HCT116 (cell line): ENCODE data around the gene MRPL36. TPM values are rescaled to one million over a fixed set of nuclear protein-coding genes. Genes with fewer than 3 reads are reported as not detected.

ENCODE experiments used
- ATAC-seq: fragments of 200-7000 bp; cut with Tn5 transposase; 2 replicates; pipeline ENCODE4 v1.9.1; 2020; ENCODE audit warnings: mild to moderate bottlenecking, moderate library complexity
- BruUV-seq: library from RNA; stranded (reverse); fragments of 400-500 nt; replicated peaks from 2 replicates; lab custom pipeline; 2021; lab: Mats Ljungman, UMichigan
- CTCF ChIA-PET: fragments of 300-600 bp; sonication (Branson Sonifier 250); formaldehyde crosslinking; loops from one replicate; lab custom pipeline; 2021; ENCODE audit warnings: antibody characterized with exemption; lab: Charles Lee
- POLR2A ChIA-PET: fragments of 300-600, 350-600 bp; sonication (Branson Sonifier 250); formaldehyde crosslinking; loops from one replicate; lab custom pipeline; 2021; ENCODE audit warnings: antibody characterized with exemption; lab: Charles Lee
- RAD21 ChIA-PET, 2 experiments: fragments of 300-600 bp; sonication (Branson Sonifier 250); formaldehyde crosslinking; loops; one replicate each; lab custom pipeline; 2023; ENCODE audit warnings: low total read pairs in 2 of 2; ENCODE audit not compliant: uncharacterized antibody in 2 of 2, unreplicated experiment in 2 of 2, low non-redundant PET in 1 of 2; lab: Charles Lee
- DNase-seq: peaks from one replicate; pipeline ENCODE4 v3.0.0-alpha.2; 2010; ENCODE audit warnings: low read depth, low spot score
- H2AFZ ChIP-seq: fragments of 200-600 bp; shearing (Covaris generic), sonication (generic); 2 replicates; pipeline ENCODE4 v1.6.1; 2017; ENCODE audit warnings: low read depth, mixed run types, mixed read lengths, antibody characterized with exemption, low read length; ENCODE audit not compliant: poor library complexity, severe bottlenecking
- H3K27ac ChIP-seq: 2 replicates; pipeline ENCODE4 v1.5.1; 2012; ENCODE audit warnings: low read depth, low read length
- H3K27me3 ChIP-seq: fragments of 200-600 bp; sonication (generic); 2 replicates; pipeline ENCODE4 v1.6.1; 2016; ENCODE audit warnings: mixed run types, low read length, mixed read lengths; ENCODE audit not compliant: insufficient read depth
- H3K36me3 ChIP-seq, 2 experiments: fragments of 200-500 bp in 1 of 2; fragments of 200-600 bp in 1 of 2; sonication (Bioruptor generic) in 1 of 2; sonication (generic) in 1 of 2; 2 replicates each; pipeline versions ENCODE4 v1.5.1 to v1.6.1; 2014 to 2016; ENCODE audit warnings: low read length in 2 of 2, inconsistent platforms in 1 of 2, mixed read lengths in 1 of 2, mixed run types in 1 of 2; ENCODE audit not compliant: insufficient read depth in 2 of 2, control insufficient read depth in 1 of 2
- H3K4me1 ChIP-seq, 2 experiments: fragments of 200-600 bp in 1 of 2; sonication (generic) in 1 of 2; 2 replicates each; pipeline versions ENCODE4 v1.5.1 to v1.6.1; 2012 to 2017; ENCODE audit warnings: low read length in 2 of 2, inconsistent platforms in 1 of 2, mild to moderate bottlenecking in 1 of 2, mixed read lengths in 1 of 2, mixed run types in 1 of 2, moderate library complexity in 1 of 2; ENCODE audit not compliant: insufficient read depth in 2 of 2, control insufficient read depth in 1 of 2
- H3K4me2 ChIP-seq: fragments of 200-600 bp; sonication (generic); 2 replicates; pipeline ENCODE4 v1.6.1; 2017; ENCODE audit warnings: mixed run types, low read length, mixed read lengths
- H3K4me3 ChIP-seq, 2 experiments: fragments of 200-600 bp in 1 of 2; sonication (generic) in 1 of 2; replicated peaks in 1 of 2; 2 replicates each; pipeline ENCODE4 v1.5.1; 2011 to 2016; ENCODE audit warnings: low read length in 2 of 2, control low read depth in 1 of 2, low read depth in 1 of 2, mild to moderate bottlenecking in 1 of 2, mixed read lengths in 1 of 2, mixed run types in 1 of 2
- H3K79me2 ChIP-seq: fragments of 200-600 bp; sonication (generic); 2 replicates; pipeline ENCODE4 v1.6.1; 2017; ENCODE audit warnings: mild to moderate bottlenecking, mixed run types, low read length, moderate library complexity, mixed read lengths; ENCODE audit not compliant: insufficient read depth
- H3K9ac ChIP-seq: fragments of 200-600 bp; sonication (generic); 2 replicates; pipeline ENCODE4 v1.6.1; 2016; ENCODE audit warnings: low read length, mixed read lengths
- H3K9me2 ChIP-seq: fragments of 200-600 bp; sonication (generic), shearing (Covaris generic); 2 replicates; pipeline ENCODE4 v1.6.1; 2017; ENCODE audit warnings: mixed run types, mild to moderate bottlenecking, moderate library complexity; ENCODE audit not compliant: insufficient read depth
- H3K9me3 ChIP-seq, 2 experiments: fragments of 200-500 bp in 1 of 2; fragments of 200-600 bp in 1 of 2; sonication (Bioruptor generic) in 1 of 2; sonication (generic) in 1 of 2; 2 replicates each; pipeline ENCODE4 v1.6.1; 2014 to 2017; ENCODE audit warnings: low read length in 2 of 2, mixed read lengths in 2 of 2, inconsistent platforms in 1 of 2, low read depth in 1 of 2, mild to moderate bottlenecking in 1 of 2, mixed run types in 1 of 2, moderate library complexity in 1 of 2; ENCODE audit not compliant: control insufficient read depth in 1 of 2, insufficient read depth in 1 of 2
- H4K20me1 ChIP-seq: fragments of 200-600 bp; sonication (generic), shearing (Covaris generic); 2 replicates; pipeline ENCODE4 v1.6.1; 2017; ENCODE audit warnings: mixed run types, mild to moderate bottlenecking, moderate library complexity; ENCODE audit not compliant: insufficient read depth
- CBX3 ChIP-seq: IDR thresholded peaks from 2 replicates; pipeline ENCODE4 v1.6.1; 2012; ENCODE audit warnings: low read depth
- CEBPB ChIP-seq: IDR thresholded peaks from 2 replicates; pipeline ENCODE4 v1.6.1; 2012; ENCODE audit warnings: low read depth
- ELF1 ChIP-seq: IDR thresholded peaks from 2 replicates; pipeline ENCODE4 v1.6.1; 2012; ENCODE audit warnings: low read depth, borderline replicate concordance
- EZH2 ChIP-seq: fragments of 200-600 bp; sonication (generic); IDR thresholded peaks from 2 replicates; pipeline ENCODE4 v1.6.1; 2017; ENCODE audit warnings: antibody characterized with exemption, mixed run types
- EZH2phosphoT487 ChIP-seq: fragments of 200-600 bp; IDR thresholded peaks from 2 replicates; pipeline ENCODE4 v1.6.1; 2018; ENCODE audit warnings: antibody characterized with exemption, borderline replicate concordance
- FOSL1 ChIP-seq: IDR thresholded peaks from 2 replicates; pipeline ENCODE4 v1.6.1; 2012; ENCODE audit warnings: low read depth
- JUND ChIP-seq: IDR thresholded peaks from 2 replicates; pipeline ENCODE4 v1.6.1; 2012
- TCF7L2 ChIP-seq: IDR thresholded peaks from 2 replicates; pipeline ENCODE4 v1.7.0; 2011; ENCODE audit warnings: borderline replicate concordance, inconsistent platforms; ENCODE audit not compliant: insufficient read depth, insufficient read length; ENCODE audit errors: extremely low read depth
- YY1 ChIP-seq: IDR thresholded peaks from 2 replicates; pipeline ENCODE4 v1.6.1; 2011; ENCODE audit warnings: low read length, low read depth, moderate library complexity, mild to moderate bottlenecking; ENCODE audit not compliant: insufficient replicate concordance; ENCODE audit errors: extremely low read depth
- intact Hi-C: fragments of 100-400 bp; cut with micrococcal nuclease; formaldehyde crosslinking; loops from 2 replicates; pipeline ENCODE4 v1.10.0; 2022
- total RNA-seq: library from RNA; stranded (reverse); gene quantifications from one replicate; pipeline ENCODE4 v1.2.1, GENCODE V29; 2021; ENCODE audit not compliant: unreplicated experiment
- TF ChIP-seq, protein P1 (sequence below): IDR thresholded peaks from 2 replicates; pipeline ENCODE4 v1.6.1; 2012

The MRPL36 gene
- total RNA-seq, 1 experiment from 2014 or later, result 71.9 TPM

DNA sequence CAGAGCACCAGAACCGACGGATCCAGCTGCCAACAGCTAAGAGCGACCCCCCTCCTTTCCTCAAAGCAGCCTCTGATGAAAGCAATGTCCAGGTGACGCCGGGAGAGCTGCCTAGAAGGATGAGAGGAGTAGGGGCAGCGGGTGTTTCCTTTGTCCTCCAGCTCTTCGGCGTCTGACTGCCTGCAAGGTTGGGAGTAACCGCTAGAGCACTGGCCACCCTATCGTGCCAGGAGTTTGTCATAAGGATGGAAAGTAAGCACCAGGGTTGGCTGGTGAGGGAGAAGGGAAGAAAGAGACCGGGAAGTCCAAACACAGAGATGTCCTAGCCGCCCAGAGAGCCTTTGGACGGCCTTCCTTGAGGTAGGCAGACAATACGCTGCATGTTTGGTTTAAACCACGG is 10.8 kb downstream of the MRPL36 start:
- peaks cover 0 to 5% of the 10 kb centered on the region in 2 experiments; a peak in 2 of 4 replicates for H3K4me1 ChIP-seq
- BruUV-seq, result no TSS peak
- H3K27ac ChIP-seq, result no peak overlapping the region
- no peak overlapping the region for H3K9ac ChIP-seq
- no peaks in the 10 kb centered on the region for H3K36me3 ChIP-seq
- H4K20me1 ChIP-seq, result no peaks in the 10 kb centered on the region
- no peaks in the 10 kb centered on the region for H3K9me2 ChIP-seq
- no peaks in the 10 kb centered on the region for H3K79me2 ChIP-seq
- intact Hi-C loops, result no loop called here
- TF ChIP-seq YY1, result no peak
- ATAC-seq, result no peak
- H3K4me3 ChIP-seq, result no peak overlapping the region
- H3K27me3 ChIP-seq, result 0 out of 2 replicates have a peak, but pooled peaks cover 3% of the 10 kb centered on the region
- ChIA-PET CTCF (no interaction called here), POLR2A (no interaction called here), RAD21 (no interaction called here)
- DNase-seq, result no peak
- no peak overlapping the region for H3K4me2 ChIP-seq
- no peak overlapping the region for H2AFZ ChIP-seq
- H3K9me3 ChIP-seq, result no peaks in the 10 kb centered on the region

DNA sequence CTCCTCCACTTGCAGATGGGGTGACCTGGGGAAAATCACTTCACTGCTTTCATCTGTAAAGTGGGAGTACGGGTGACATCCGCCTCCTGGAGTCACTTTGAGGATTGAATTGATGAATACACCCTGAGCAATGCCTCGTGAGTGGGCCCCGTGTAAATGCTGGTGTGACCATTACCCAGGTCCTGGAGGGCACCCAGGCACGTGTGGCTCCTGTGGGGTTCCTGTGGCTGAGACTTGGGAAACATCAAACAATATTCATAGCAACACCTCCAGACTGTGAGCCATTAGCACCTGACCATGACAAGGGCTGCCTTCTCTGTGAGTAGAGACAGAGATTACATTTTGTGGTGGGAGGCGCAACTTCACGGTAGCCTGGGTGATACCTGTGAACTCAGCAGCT is 11.4 kb downstream of the MRPL36 start:
- CTCF ChIA-PET, result no interaction called here
- no peak overlapping the region for H3K4me3 ChIP-seq
- RAD21 ChIA-PET, result no interaction called here
- H3K4me2 ChIP-seq, result no peak overlapping the region
- no peaks in the 10 kb centered on the region for H3K9me2 ChIP-seq
- H4K20me1 ChIP-seq, result no peaks in the 10 kb centered on the region
- POLR2A ChIA-PET, result no interaction called here
- no peaks in the 10 kb centered on the region for H3K36me3 ChIP-seq
- no peak for TF ChIP-seq CEBPB
- no peak for TF ChIP-seq FOSL1
- no peak for TF ChIP-seq CBX3
- TF ChIP-seq JUND, result no peak
- no peak for TF ChIP-seq EZH2phosphoT487
- TF ChIP-seq, protein P1, sequence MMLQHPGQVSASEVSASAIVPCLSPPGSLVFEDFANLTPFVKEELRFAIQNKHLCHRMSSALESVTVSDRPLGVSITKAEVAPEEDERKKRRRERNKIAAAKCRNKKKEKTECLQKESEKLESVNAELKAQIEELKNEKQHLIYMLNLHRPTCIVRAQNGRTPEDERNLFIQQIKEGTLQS, result no peak
- no peak for TF ChIP-seq TCF7L2
- TF ChIP-seq EZH2, result no peak
- TF ChIP-seq ELF1, result no peak
- TF ChIP-seq YY1, result no peak
- H3K79me2 ChIP-seq, result no peaks in the 10 kb centered on the region
- H3K27ac ChIP-seq, result no peak overlapping the region
- H3K9me3 ChIP-seq, result no peaks in the 10 kb centered on the region
- DNase-seq, result no peak
- intact Hi-C loops, result no loop called here
- H3K27me3 ChIP-seq, result 0 out of 2 replicates have a peak, but pooled peaks cover 3% of the 10 kb centered on the region
- no peak overlapping the region for H3K9ac ChIP-seq
- peaks cover 0 to 7% of the 10 kb centered on the region in 2 experiments; a peak in 2 of 4 replicates for H3K4me1 ChIP-seq
- ATAC-seq, result no peak
- no peak overlapping the region for H2AFZ ChIP-seq
- no TSS peak for BruUV-seq
